GM21360 (cell line): Measurements from ENCODE around the gene HSPA13.
"Not testable (repeated sequence)": the region's sequence is repeated elsewhere in the genome, so short reads cannot be mapped to it uniquely, and the experiment has no call there.

Experiments
- ATAC-seq: cut with Tn5 transposase; IDR thresholded peaks from one replicate; pipeline ENCODE4 v1.9.1; 2021; ENCODE audit warnings: mild to moderate bottlenecking, moderate library complexity; ENCODE audit not compliant: unreplicated experiment

HSPA13 gene

GRCh38 chr21:14382835-14383595 lies at the start of gene HSPA13:
Gene HSPA13, minus strand, starts transcription at chr21:14383146. Its CDS starts 27 bp downstream, at chr21:14383119.
- ATAC-seq: peak; percentile 98

- ATAC-seq: no peak
Measured at GRCh38 chr21:14418920-14419319, 36.0 kb upstream of the HSPA13 start.

GRCh38 chr21:14414932-14415508 lies 32.1 kb upstream of the HSPA13 start:
- ATAC-seq: no peak

GRCh38 chr21:14405962-14406361 lies 23.0 kb upstream of the HSPA13 start:
- no peak for ATAC-seq

- no peak for ATAC-seq
Measured at GRCh38 chr21:14405225-14405624, 22.3 kb upstream of the HSPA13 start.

- ATAC-seq: no peak
Measured at GRCh38 chr21:14403681-14404318, 20.9 kb upstream of the HSPA13 start.

GRCh38 chr21:14401217-14401616 lies 18.3 kb upstream of the HSPA13 start:
- ATAC-seq: no peak

- ATAC-seq: no peak
Measured at GRCh38 chr21:14388282-14388681, 5.3 kb upstream of the HSPA13 start.

GRCh38 chr21:14384453-14384852 lies 1.5 kb upstream of the HSPA13 start:
- ATAC-seq: no peak

- ATAC-seq: peak; percentile 19
Measured at GRCh38 chr21:14383596-14384180, 742 bp upstream of the HSPA13 start.

GRCh38 chr21:14382486-14382834 lies 486 bp downstream of the HSPA13 start:
- ATAC-seq: no peak

GRCh38 chr21:14376854-14377253 lies 6.1 kb downstream of the HSPA13 start:
- no peak for ATAC-seq

GRCh38 chr21:14366998-14367397 lies 15.9 kb downstream of the HSPA13 start:
- ATAC-seq: no peak

GRCh38 chr21:14361958-14362357 lies 21.0 kb downstream of the HSPA13 start:
- no peak for ATAC-seq

- ATAC-seq: no peak
Measured at GRCh38 chr21:14358775-14359174, 24.2 kb downstream of the HSPA13 start.

- no peak for ATAC-seq
Measured at GRCh38 chr21:14356746-14357145, 26.2 kb downstream of the HSPA13 start.

GRCh38 chr21:14354515-14354914 lies 28.4 kb downstream of the HSPA13 start:
- ATAC-seq: no peak

- no peak for ATAC-seq
Measured at GRCh38 chr21:14353726-14354125, 29.2 kb downstream of the HSPA13 start.

- ATAC-seq: no peak
Measured at GRCh38 chr21:14353231-14353630, 29.7 kb downstream of the HSPA13 start.

- not testable (repeated sequence) for ATAC-seq
Measured at GRCh38 chr21:14327346-14327745, 55.6 kb downstream of the HSPA13 start.

GRCh38 chr21:14325595-14325994 lies 57.4 kb downstream of the HSPA13 start:
- no peak for ATAC-seq
